ENCODE data around the gene SLC25A39. TPM values are rescaled to one million over a fixed set of nuclear protein-coding genes. Genes with fewer than 3 reads are reported as not detected.
"Not testable (repeated sequence)": the region's sequence is repeated elsewhere in the genome, so short reads cannot be mapped to it uniquely, and the experiment has no call there.

The SLC25A39 gene
- 76.8 TPM for total RNA-seq
- long read RNA-seq, transcript SLC25A39-212 (12 exons, 1,542 nt) = minor isoform, 6 of 230 reads
- long read RNA-seq, transcript SLC25A39-202 (12 exons, 1,565 nt) = minor isoform, 31 of 230 reads
- long read RNA-seq, transcript SLC25A39-201 (12 exons, 1,607 nt) = major isoform, 123 of 230 reads
- long read RNA-seq, partial matches to known transcripts = 27 of 230 reads
- long read RNA-seq, other reads (novel, unspliced or antisense) = 37 of 230 reads

GRCh38 chr17:44324571-44325275 lies at the start of gene SLC25A39:
TSS of gene SLC25A39 (minus strand) at chr17:44324823. CDS start at chr17:44323562, 1,261 bp downstream.
- ATAC-seq (peak; percentile 93), DNase-seq (peak; percentile 98)
- no peak for TF ChIP-seq CTCF (IDR thresholded peaks at IDR 0.05)
- H3K9me3 ChIP-seq = no peaks in the 10 kb centered on the region
- no peaks in the 10 kb centered on the region for H3K27me3 ChIP-seq
- H3K27ac ChIP-seq = peak within 1 kb of the TSS; percentile 87
- H3K36me3 ChIP-seq = peaks cover 28% of the 10 kb centered on the region
- peaks cover 17% of the 10 kb centered on the region for H3K4me1 ChIP-seq
- peak within 1 kb of the TSS; percentile 97 for H3K4me3 ChIP-seq
- intact Hi-C loops (cut with DNase I) = loop anchor here (5.0 kb wide), 1 partner anchor 107 kb away; the partner anchor contains the start of gene UBTF

GRCh38 chr17:44372036-44372435 lies 47.4 kb upstream of the SLC25A39 start:
- ATAC-seq (no peak), DNase-seq (no peak)
- intact Hi-C loops (cut with DNase I) = no loop called here
- H3K27ac ChIP-seq = no peak overlapping the region
- no peak for TF ChIP-seq CTCF (IDR thresholded peaks at IDR 0.05)
- no peaks in the 10 kb centered on the region for H3K4me1 ChIP-seq
- H3K9me3 ChIP-seq = no peaks in the 10 kb centered on the region
- H3K27me3 ChIP-seq = no peaks in the 10 kb centered on the region
- no peaks in the 10 kb centered on the region for H3K36me3 ChIP-seq
- no peak overlapping the region for H3K4me3 ChIP-seq

GRCh38 chr17:44369414-44370023 lies 44.9 kb upstream of the SLC25A39 start:
- H3K4me1 ChIP-seq; H3K36me3 ChIP-seq; ATAC-seq; H3K9me3 ChIP-seq; H3K27ac ChIP-seq; intact Hi-C loops (cut with DNase I); H3K27me3 ChIP-seq; DNase-seq; H3K4me3 ChIP-seq: not testable (repeated sequence)

- H3K4me1 ChIP-seq; H3K36me3 ChIP-seq; H3K27ac ChIP-seq; H3K27me3 ChIP-seq; intact Hi-C loops (cut with DNase I); H3K4me3 ChIP-seq; DNase-seq; ATAC-seq; H3K9me3 ChIP-seq: not testable (repeated sequence)
These were observed 44.0 kb upstream of the SLC25A39 start for GRCh38 chr17:44368391-44369243.

- ATAC-seq (no peak), DNase-seq (no peak)
- no peak for TF ChIP-seq CTCF (IDR thresholded peaks at IDR 0.05)
- Histone ChIP-seq H3K36me3 (no peaks in the 10 kb centered on the region), H3K27me3 (no peaks in the 10 kb centered on the region), H3K9me3 (no peaks in the 10 kb centered on the region), H3K27ac (no peak overlapping the region), H3K4me1 (peaks cover 12% of the 10 kb centered on the region), H3K4me3 (no peak overlapping the region)
- intact Hi-C loops (cut with DNase I) = no loop called here
These were observed 42.8 kb upstream of the SLC25A39 start for GRCh38 chr17:44367231-44367979.

- H3K4me3 ChIP-seq; H3K27me3 ChIP-seq; H3K36me3 ChIP-seq; intact Hi-C loops (cut with DNase I); DNase-seq; H3K27ac ChIP-seq; ATAC-seq; H3K9me3 ChIP-seq: not testable (repeated sequence)
- H3K4me1 ChIP-seq = peaks cover 12% of the 10 kb centered on the region
These were observed 40.4 kb upstream of the SLC25A39 start for GRCh38 chr17:44365051-44365450.

All from upper lobe of right lung (tissue), 1 donor.